H1 (cell line): ENCODE results near the gene CXCL14. TPM values are rescaled to one million over a fixed set of nuclear protein-coding genes. Genes with fewer than 3 reads are reported as not detected.

Source experiments
- CTCF ChIA-PET: fragments of 300-600 bp; sonication (Branson Sonifier 250); formaldehyde crosslinking; loops from one replicate; lab custom pipeline; 2021; ENCODE audit not compliant: partially characterized antibody; lab: Charles Lee
- POLR2A ChIA-PET: fragments of 300-600 bp; sonication (Branson Sonifier 250); formaldehyde crosslinking; loops from one replicate; lab custom pipeline; 2021; ENCODE audit warnings: inconsistent platforms; ENCODE audit not compliant: partially characterized antibody; lab: Charles Lee
- DNase-seq, 2 experiments: peaks; one replicate each; pipeline versions ENCODE4 v3.0.0 to v3.0.0-alpha.2; 2010 to 2022; ENCODE audit warnings: low spot score in 2 of 2, low read depth in 1 of 2, mixed read lengths in 1 of 2
- FAIRE-seq: peaks from 2 replicates; lab custom pipeline; 2011; peaks lifted over from hg19 to GRCh38; lab: Jason Lieb, UNC
- H2AFZ ChIP-seq: 2 replicates; pipeline ENCODE4 v1.8.1; 2012; ENCODE audit warnings: low read length, inconsistent platforms
- H2AK5ac ChIP-seq: 2 replicates; pipeline ENCODE4 v1.6.1; 2013; ENCODE audit warnings: low read depth, low read length
- H2BK120ac ChIP-seq: replicated peaks from 2 replicates; pipeline ENCODE3; 2013; ENCODE audit warnings: low read depth, low read length, inconsistent platforms
- H2BK12ac ChIP-seq: 2 replicates; pipeline ENCODE4 v1.6.1; 2013; ENCODE audit warnings: low read depth, low read length
- H2BK15ac ChIP-seq: 2 replicates; pipeline ENCODE4 v1.6.1; 2013; ENCODE audit warnings: low read length
- H2BK20ac ChIP-seq: 2 replicates; pipeline ENCODE4 v1.6.1; 2013; ENCODE audit warnings: low read length
- H2BK5ac ChIP-seq: 2 replicates; pipeline ENCODE4 v1.6.1; 2013; ENCODE audit warnings: low read depth, low read length
- H3K14ac ChIP-seq: 2 replicates; pipeline ENCODE4 v1.6.1; 2013; ENCODE audit warnings: inconsistent platforms; ENCODE audit not compliant: insufficient read length
- H3K18ac ChIP-seq: 2 replicates; pipeline ENCODE4 v1.6.1; 2013; ENCODE audit warnings: low read length; ENCODE audit errors: extremely low read depth
- H3K23ac ChIP-seq: 2 replicates; pipeline ENCODE4 v1.6.1; 2013; ENCODE audit warnings: inconsistent platforms; ENCODE audit not compliant: insufficient read length
- H3K23me2 ChIP-seq: 2 replicates; pipeline ENCODE4 v1.6.1; 2013; ENCODE audit warnings: low read depth, low read length
- H3K27ac ChIP-seq: 2 replicates; pipeline ENCODE4 v1.6.1; 2011; ENCODE audit warnings: low read depth, low read length, inconsistent platforms
- H3K27me3 ChIP-seq, 4 experiments: replicated peaks in 1 of 4; 1 replicate in 1 of 4; 2 replicates in 3 of 4; pipeline versions ENCODE4 v1.6.1 to v1.8.1; 2011 to 2013; ENCODE audit warnings: low read length in 3 of 4, mild to moderate bottlenecking in 3 of 4, inconsistent platforms in 2 of 4, mixed read lengths in 2 of 4, moderate library complexity in 1 of 4; ENCODE audit not compliant: control insufficient read depth in 3 of 4, insufficient read depth in 3 of 4; ENCODE audit errors: extremely low read depth in 1 of 4
- H3K36me3 ChIP-seq, 4 experiments: 2 replicates each; pipeline versions ENCODE4 v1.6.1 to v1.8.1; 2011 to 2013; ENCODE audit warnings: mild to moderate bottlenecking in 4 of 4, low read length in 3 of 4, moderate library complexity in 2 of 4, control low read depth in 1 of 4, inconsistent platforms in 1 of 4; ENCODE audit not compliant: insufficient read depth in 4 of 4, control insufficient read depth in 2 of 4
- H3K4ac ChIP-seq: replicated peaks from 2 replicates; pipeline ENCODE3; 2013; ENCODE audit warnings: low read length, low read depth, mixed read lengths, inconsistent platforms; ENCODE audit not compliant: insufficient read length
- H3K4me1 ChIP-seq, 4 experiments: replicated peaks in 1 of 4; 1 replicate in 1 of 4; 2 replicates in 3 of 4; pipeline versions ENCODE4 v1.6.1 to v1.8.1; 2011 to 2013; ENCODE audit warnings: low read length in 3 of 4, inconsistent platforms in 2 of 4, mixed read lengths in 1 of 4; ENCODE audit not compliant: insufficient read depth in 4 of 4, control insufficient read depth in 3 of 4
- H3K4me2 ChIP-seq, 2 experiments: 2 replicates each; pipeline versions ENCODE4 v1.6.1 to v1.8.1; 2011 to 2013; ENCODE audit warnings: low read depth in 2 of 2, low read length in 2 of 2, control low read depth in 1 of 2, inconsistent platforms in 1 of 2, mild to moderate bottlenecking in 1 of 2; ENCODE audit not compliant: insufficient read depth in 1 of 2
- H3K4me3 ChIP-seq, 4 experiments: fragments of 200-600, 300-600 bp in 1 of 4; sonication (generic), shearing (Covaris generic), sonication (Bioruptor Twin) in 1 of 4; 2 replicates each; pipeline versions ENCODE4 v1.5.1 to v1.8.1; 2011 to 2016; ENCODE audit warnings: low read length in 4 of 4, low read depth in 3 of 4, control low read depth in 2 of 4, inconsistent platforms in 2 of 4, mild to moderate bottlenecking in 2 of 4, mixed read lengths in 1 of 4, moderate library complexity in 1 of 4; ENCODE audit not compliant: insufficient read depth in 2 of 4; ENCODE audit errors: extremely low read depth in 1 of 4
- H3K56ac ChIP-seq: replicated peaks from 2 replicates; pipeline ENCODE3; 2013; ENCODE audit warnings: low read depth, mild to moderate bottlenecking, mixed read lengths, low read length, inconsistent platforms; ENCODE audit not compliant: insufficient read length
- H3K79me1 ChIP-seq: 2 replicates; pipeline ENCODE4 v1.6.1; 2013; ENCODE audit warnings: low read depth, low read length, control low read depth
- H3K79me2 ChIP-seq, 2 experiments: 2 replicates each; pipeline versions ENCODE4 v1.6.1 to v1.8.1; 2012 to 2013; ENCODE audit warnings: low read length in 2 of 2, mild to moderate bottlenecking in 2 of 2, inconsistent platforms in 1 of 2; ENCODE audit not compliant: insufficient read depth in 2 of 2, control insufficient read depth in 1 of 2
- H3K9ac ChIP-seq, 4 experiments: replicated peaks in 1 of 4; 1 replicate in 1 of 4; 2 replicates in 3 of 4; pipeline versions ENCODE4 v1.6.1 to v1.8.1; 2011 to 2013; ENCODE audit warnings: low read depth in 3 of 4, low read length in 3 of 4, control low read depth in 2 of 4, mild to moderate bottlenecking in 2 of 4, moderate library complexity in 2 of 4, inconsistent platforms in 1 of 4; ENCODE audit errors: extremely low read depth in 1 of 4
- H3K9me3 ChIP-seq, 2 experiments: 2 replicates each; pipeline versions ENCODE4 v1.6.1 to v1.8.1; 2012 to 2013; ENCODE audit warnings: mild to moderate bottlenecking in 2 of 2, moderate library complexity in 2 of 2, control low read depth in 1 of 2, inconsistent platforms in 1 of 2, low read depth in 1 of 2, low read length in 1 of 2, mixed read lengths in 1 of 2; ENCODE audit not compliant: insufficient read depth in 2 of 2
- H4K20me1 ChIP-seq, 2 experiments: replicated peaks in 1 of 2; 2 replicates each; pipeline versions ENCODE3 to v1.8.1; 2011 to 2013; ENCODE audit warnings: inconsistent platforms in 2 of 2, low read length in 2 of 2, mild to moderate bottlenecking in 1 of 2; ENCODE audit not compliant: insufficient read depth in 2 of 2, control insufficient read depth in 1 of 2
- H4K5ac ChIP-seq: 2 replicates; pipeline ENCODE4 v1.6.1; 2013; ENCODE audit warnings: low read length, low read depth, mixed read lengths, inconsistent platforms; ENCODE audit not compliant: insufficient read length
- H4K8ac ChIP-seq: 2 replicates; pipeline ENCODE4 v1.8.0; 2013; ENCODE audit warnings: mild to moderate bottlenecking, moderate library complexity, low read length, inconsistent platforms; ENCODE audit not compliant: insufficient read depth; ENCODE audit errors: extremely low read depth
- H4K91ac ChIP-seq: replicated peaks from 2 replicates; pipeline ENCODE3; 2013; ENCODE audit warnings: low read length, mixed read lengths, inconsistent platforms; ENCODE audit not compliant: insufficient read length
- BCL11A ChIP-seq, 2 experiments: IDR thresholded peaks; one replicate each; pipeline ENCODE4 v1.6.1; 2011; ENCODE audit warnings: low read depth in 2 of 2, low read length in 2 of 2, mild to moderate bottlenecking in 2 of 2
- BRCA1 ChIP-seq: IDR thresholded peaks from 2 replicates; pipeline ENCODE4 v1.6.1; 2012; ENCODE audit warnings: low read depth, low read length, improper control_type of control experiment
- CBX5 ChIP-seq: fragments of 300-800, 300-1000 bp; sonication (generic); IDR thresholded peaks from 2 replicates; pipeline ENCODE4 v1.7.1; 2016; ENCODE audit warnings: antibody characterized with exemption, low read length, low read depth
- CEBPB ChIP-seq: IDR thresholded peaks from 2 replicates; pipeline ENCODE4 v1.6.1; 2012; ENCODE audit warnings: low read depth, low read length
- CHD2 ChIP-seq: IDR thresholded peaks from 2 replicates; pipeline ENCODE4 v1.6.1; 2012; ENCODE audit warnings: low read length, improper control_type of control experiment
- GABPA ChIP-seq: IDR thresholded peaks from 2 replicates; pipeline ENCODE4 v1.6.1; 2011; ENCODE audit warnings: mild to moderate bottlenecking, low read length, moderate library complexity, borderline replicate concordance; ENCODE audit not compliant: insufficient read depth
- GTF2F1 ChIP-seq: IDR thresholded peaks from 2 replicates; pipeline ENCODE4 v1.6.1; 2012; ENCODE audit warnings: low read depth, low read length, improper control_type of control experiment, borderline replicate concordance
- KDM4A ChIP-seq: IDR thresholded peaks from one replicate; pipeline ENCODE4 v1.7.1; 2012; ENCODE audit warnings: low read depth, mild to moderate bottlenecking, moderate library complexity, low read length, inconsistent platforms; ENCODE audit not compliant: severe bottlenecking
- KDM5A ChIP-seq: fragments of 200-600 bp; IDR thresholded peaks from 2 replicates; pipeline ENCODE4 v1.7.1; 2012; ENCODE audit warnings: mild to moderate bottlenecking, low read length, inconsistent platforms, mixed read lengths
- POLR2A ChIP-seq, 2 experiments: IDR thresholded peaks; 1 replicate in 1 of 2; 2 replicates in 1 of 2; pipeline ENCODE4 v1.6.1; 2011; ENCODE audit warnings: low read depth in 2 of 2, low read length in 2 of 2, mild to moderate bottlenecking in 2 of 2; ENCODE audit errors: control extremely low read depth in 1 of 2
- RFX5 ChIP-seq: IDR thresholded peaks from 2 replicates; pipeline ENCODE4 v1.6.1; 2011; ENCODE audit warnings: low read depth, low read length, improper control_type of control experiment, borderline replicate concordance
- SUZ12 ChIP-seq: fragments of 200-600 bp; sonication (generic); IDR thresholded peaks from 2 replicates; pipeline ENCODE4 v1.6.1; 2012; ENCODE audit warnings: mild to moderate bottlenecking, inconsistent platforms, low read length, moderate library complexity, mixed read lengths
- TBP ChIP-seq: IDR thresholded peaks from 2 replicates; pipeline ENCODE4 v1.6.1; 2011; ENCODE audit warnings: low read depth, low read length, improper control_type of control experiment
- TEAD4 ChIP-seq: IDR thresholded peaks from 2 replicates; pipeline ENCODE4 v1.6.1; 2012; ENCODE audit warnings: low read depth, low read length, inconsistent platforms, mixed read lengths
- ZNF274 ChIP-seq: IDR thresholded peaks from 2 replicates; pipeline ENCODE4 v1.7.0; 2012; ENCODE audit warnings: low read length, borderline replicate concordance; ENCODE audit errors: extremely low read depth
- WGBS, 2 experiments: shearing (Covaris generic) in 1 of 2; methylation state at CpG; one replicate each; pipeline versions ENCODE4 v1.1.6 to v1.1.7; 2013 to 2015; ENCODE audit warnings: low lambda C conversion rate in 2 of 2, mixed read lengths in 2 of 2, inconsistent platforms in 1 of 2, low coverage in 1 of 2, missing lambda C conversion rate in 1 of 2; ENCODE audit not compliant: insufficient replicate concordance in 2 of 2, insufficient coverage in 1 of 2, insufficient read length in 1 of 2; ENCODE audit errors: extremely low coverage in 1 of 2, missing lambda C conversion rate in 1 of 2; 5-methylcytosine and 5-hydroxymethylcytosine counted together
- polyA plus RNA-seq, 7 experiments: library from polyadenylated mRNA; depleted of rRNA in 3 of 7; stranded (reverse) in 5 of 7; unstranded in 2 of 7; fragments of >200 nt in 5 of 7; fragments of 200-250 nt in 2 of 7; gene quantifications; 1 replicate in 5 of 7; 2 replicates in 1 of 7; 4 replicates in 1 of 7; pipeline versions ENCODE4 v1.2.1 to v1.2.3, GENCODE V29; 2011 to 2013; ENCODE audit warnings: missing spikeins in 2 of 7, mixed read lengths in 2 of 7
- total RNA-seq: library from RNA; stranded (reverse); fragmentation: NEBNext Ultra II Directional; extraction: Animal tissue kit (Norgen Biotek cat#: 25700); gene quantifications from 2 replicates; pipeline ENCODE4 v1.2.1, GENCODE V29; 2021

CXCL14 gene
- total and polyA plus RNA-seq, 2 of the 8 experiments (the other 6 are each of a cell fraction or from before 2014, with no cell fraction given) = 1.5 to 1.8 TPM

- Histone ChIP-seq H2BK15ac (no peak overlapping the region), H3K27ac (no peak overlapping the region), H2BK120ac (no peak overlapping the region), H4K91ac (no peak overlapping the region), H3K36me3 (no peaks in the 10 kb centered on the region), H3K4ac (no peak overlapping the region), H2AFZ (no peak overlapping the region), H3K4me3 (no peak overlapping the region), H3K9me3 (no peaks in the 10 kb centered on the region; a peak in 1 of 4 replicates), H4K20me1 (no peaks in the 10 kb centered on the region), H3K27me3 (no peaks in the 10 kb centered on the region), H4K8ac (no peak overlapping the region), H3K18ac (no peak overlapping the region), H2BK5ac (no peak overlapping the region), H3K79me1 (no peaks in the 10 kb centered on the region), H2BK12ac (no peak overlapping the region), H2BK20ac (no peak overlapping the region), H3K23ac (no peak overlapping the region), H3K56ac (no peak overlapping the region), H3K14ac (no peak overlapping the region), H3K79me2 (no peaks in the 10 kb centered on the region), H4K5ac (no peak overlapping the region), H3K23me2 (no peaks in the 10 kb centered on the region), H2AK5ac (no peak overlapping the region), H3K4me2 (no peak overlapping the region), H3K9ac (no peak overlapping the region), H3K4me1 (no peaks in the 10 kb centered on the region)
- CTCF ChIA-PET = interaction anchor here (0.9 to 1.4 kb wide), 2 partner anchors 14 to 207 kb away, joined by 3 to 4 read pairs; no protein-coding TSS in a partner anchor
- TF ChIP-seq KDM5A = no peak
- TF ChIP-seq TBP = no peak
- no peak for TF ChIP-seq ZNF274
- TF ChIP-seq BRCA1 = no peak
- TF ChIP-seq CBX5 = no peak
- TF ChIP-seq TEAD4 = no peak
- no peak for TF ChIP-seq RFX5
- TF ChIP-seq GTF2F1 = no peak
- TF ChIP-seq CEBPB = no peak
- no peak for TF ChIP-seq CHD2
- no peak for TF ChIP-seq GABPA
- no peak for TF ChIP-seq POLR2A (IDR thresholded peaks at IDR 0.05; ENCODE audit: control extremely low read depth in 1 of 2, low read depth in 2 of 2, low read length in 2 of 2)
- TF ChIP-seq SUZ12 = no peak
- TF ChIP-seq BCL11A (IDR thresholded peaks at IDR 0.05; ENCODE audit: low read depth in 2 of 2, low read length in 2 of 2) = no peak
- TF ChIP-seq KDM4A = no peak
- POLR2A ChIA-PET = no interaction called here
- FAIRE-seq (no peak), DNase-seq (peak in 1 of 2 experiments; percentile 20)
- WGBS, 2 experiments = 94% methylated on average over 2 of the region's 2 CpGs; no CpG with 5 or more reads in 1 of the 2 experiments
Observed at GRCh38 chr5:135623186-135623715, 44.5 kb upstream of the CXCL14 start.
